HCT116 (cell line): ENCODE measurements around the gene ZNHIT1. TPM values are rescaled to one million over a fixed set of nuclear protein-coding genes. Genes with fewer than 3 reads are reported as not detected.
A peak's percentile ranks its signal among the peaks of the same experiment; 100 is the strongest.

Experiments used
- ATAC-seq: fragments of 200-7000 bp; cut with Tn5 transposase; 2 replicates; pipeline ENCODE4 v1.9.1; 2020; ENCODE audit warnings: mild to moderate bottlenecking, moderate library complexity
- BruUV-seq: library from RNA; stranded (reverse); fragments of 400-500 nt; replicated peaks from 2 replicates; lab custom pipeline; 2021; lab: Mats Ljungman, UMichigan
- CTCF ChIA-PET: fragments of 300-600 bp; sonication (Branson Sonifier 250); formaldehyde crosslinking; loops from one replicate; lab custom pipeline; 2021; ENCODE audit warnings: antibody characterized with exemption; lab: Charles Lee
- POLR2A ChIA-PET: fragments of 300-600, 350-600 bp; sonication (Branson Sonifier 250); formaldehyde crosslinking; loops from one replicate; lab custom pipeline; 2021; ENCODE audit warnings: antibody characterized with exemption; lab: Charles Lee
- RAD21 ChIA-PET, 2 experiments: fragments of 300-600 bp; sonication (Branson Sonifier 250); formaldehyde crosslinking; loops; one replicate each; lab custom pipeline; 2023; ENCODE audit warnings: low total read pairs in 2 of 2; ENCODE audit not compliant: uncharacterized antibody in 2 of 2, unreplicated experiment in 2 of 2, low non-redundant PET in 1 of 2; lab: Charles Lee
- DNase-seq: peaks from one replicate; pipeline ENCODE4 v3.0.0-alpha.2; 2010; ENCODE audit warnings: low read depth, low spot score
- H2AFZ ChIP-seq: fragments of 200-600 bp; shearing (Covaris generic), sonication (generic); 2 replicates; pipeline ENCODE4 v1.6.1; 2017; ENCODE audit warnings: low read depth, mixed run types, mixed read lengths, antibody characterized with exemption, low read length; ENCODE audit not compliant: poor library complexity, severe bottlenecking
- H3K27ac ChIP-seq: 2 replicates; pipeline ENCODE4 v1.5.1; 2012; ENCODE audit warnings: low read depth, low read length
- H3K27me3 ChIP-seq: fragments of 200-600 bp; sonication (generic); 2 replicates; pipeline ENCODE4 v1.6.1; 2016; ENCODE audit warnings: mixed run types, low read length, mixed read lengths; ENCODE audit not compliant: insufficient read depth
- H3K36me3 ChIP-seq, 2 experiments: fragments of 200-500 bp in 1 of 2; fragments of 200-600 bp in 1 of 2; sonication (Bioruptor generic) in 1 of 2; sonication (generic) in 1 of 2; 2 replicates each; pipeline versions ENCODE4 v1.5.1 to v1.6.1; 2014 to 2016; ENCODE audit warnings: low read length in 2 of 2, inconsistent platforms in 1 of 2, mixed read lengths in 1 of 2, mixed run types in 1 of 2; ENCODE audit not compliant: insufficient read depth in 2 of 2, control insufficient read depth in 1 of 2
- H3K4me1 ChIP-seq, 2 experiments: fragments of 200-600 bp in 1 of 2; sonication (generic) in 1 of 2; 2 replicates each; pipeline versions ENCODE4 v1.5.1 to v1.6.1; 2012 to 2017; ENCODE audit warnings: low read length in 2 of 2, inconsistent platforms in 1 of 2, mild to moderate bottlenecking in 1 of 2, mixed read lengths in 1 of 2, mixed run types in 1 of 2, moderate library complexity in 1 of 2; ENCODE audit not compliant: insufficient read depth in 2 of 2, control insufficient read depth in 1 of 2
- H3K4me2 ChIP-seq: fragments of 200-600 bp; sonication (generic); 2 replicates; pipeline ENCODE4 v1.6.1; 2017; ENCODE audit warnings: mixed run types, low read length, mixed read lengths
- H3K4me3 ChIP-seq, 2 experiments: fragments of 200-600 bp in 1 of 2; sonication (generic) in 1 of 2; replicated peaks in 1 of 2; 2 replicates each; pipeline ENCODE4 v1.5.1; 2011 to 2016; ENCODE audit warnings: low read length in 2 of 2, control low read depth in 1 of 2, low read depth in 1 of 2, mild to moderate bottlenecking in 1 of 2, mixed read lengths in 1 of 2, mixed run types in 1 of 2
- H3K79me2 ChIP-seq: fragments of 200-600 bp; sonication (generic); 2 replicates; pipeline ENCODE4 v1.6.1; 2017; ENCODE audit warnings: mild to moderate bottlenecking, mixed run types, low read length, moderate library complexity, mixed read lengths; ENCODE audit not compliant: insufficient read depth
- H3K9ac ChIP-seq: fragments of 200-600 bp; sonication (generic); 2 replicates; pipeline ENCODE4 v1.6.1; 2016; ENCODE audit warnings: low read length, mixed read lengths
- H3K9me2 ChIP-seq: fragments of 200-600 bp; sonication (generic), shearing (Covaris generic); 2 replicates; pipeline ENCODE4 v1.6.1; 2017; ENCODE audit warnings: mixed run types, mild to moderate bottlenecking, moderate library complexity; ENCODE audit not compliant: insufficient read depth
- H3K9me3 ChIP-seq, 2 experiments: fragments of 200-500 bp in 1 of 2; fragments of 200-600 bp in 1 of 2; sonication (Bioruptor generic) in 1 of 2; sonication (generic) in 1 of 2; 2 replicates each; pipeline ENCODE4 v1.6.1; 2014 to 2017; ENCODE audit warnings: low read length in 2 of 2, mixed read lengths in 2 of 2, inconsistent platforms in 1 of 2, low read depth in 1 of 2, mild to moderate bottlenecking in 1 of 2, mixed run types in 1 of 2, moderate library complexity in 1 of 2; ENCODE audit not compliant: control insufficient read depth in 1 of 2, insufficient read depth in 1 of 2
- H4K20me1 ChIP-seq: fragments of 200-600 bp; sonication (generic), shearing (Covaris generic); 2 replicates; pipeline ENCODE4 v1.6.1; 2017; ENCODE audit warnings: mixed run types, mild to moderate bottlenecking, moderate library complexity; ENCODE audit not compliant: insufficient read depth
- CBX3 ChIP-seq: IDR thresholded peaks from 2 replicates; pipeline ENCODE4 v1.6.1; 2012; ENCODE audit warnings: low read depth
- EZH2 ChIP-seq: fragments of 200-600 bp; sonication (generic); IDR thresholded peaks from 2 replicates; pipeline ENCODE4 v1.6.1; 2017; ENCODE audit warnings: antibody characterized with exemption, mixed run types
- EZH2phosphoT487 ChIP-seq: fragments of 200-600 bp; IDR thresholded peaks from 2 replicates; pipeline ENCODE4 v1.6.1; 2018; ENCODE audit warnings: antibody characterized with exemption, borderline replicate concordance
- FOSL1 ChIP-seq: IDR thresholded peaks from 2 replicates; pipeline ENCODE4 v1.6.1; 2012; ENCODE audit warnings: low read depth
- MAX ChIP-seq: IDR thresholded peaks from 2 replicates; pipeline ENCODE4 v1.6.1; 2012
- POLR2A ChIP-seq: IDR thresholded peaks from 2 replicates; pipeline ENCODE4 v1.7.0; 2011; ENCODE audit warnings: borderline replicate concordance; ENCODE audit not compliant: insufficient read depth, insufficient read length; ENCODE audit errors: extremely low read depth
- POLR2AphosphoS5 ChIP-seq: IDR thresholded peaks from 2 replicates; pipeline ENCODE4 v1.6.1; 2011; ENCODE audit warnings: mild to moderate bottlenecking, low read depth, low read length, moderate library complexity
- REST ChIP-seq: IDR thresholded peaks from 2 replicates; pipeline ENCODE4 v1.6.1; 2012; ENCODE audit warnings: low read depth
- SIN3A ChIP-seq: IDR thresholded peaks from 2 replicates; pipeline ENCODE4 v1.6.1; 2012; ENCODE audit warnings: low read depth
- SP1 ChIP-seq: IDR thresholded peaks from 2 replicates; pipeline ENCODE4 v1.6.1; 2012; ENCODE audit warnings: low read depth
- YY1 ChIP-seq: IDR thresholded peaks from 2 replicates; pipeline ENCODE4 v1.6.1; 2011; ENCODE audit warnings: low read length, low read depth, moderate library complexity, mild to moderate bottlenecking; ENCODE audit not compliant: insufficient replicate concordance; ENCODE audit errors: extremely low read depth
- ZNF274 ChIP-seq: fragments of 200-500 bp; sonication (Bioruptor generic); IDR thresholded peaks from 2 replicates; pipeline ENCODE4 v1.6.1; 2014; ENCODE audit warnings: mild to moderate bottlenecking, low read depth, low read length, inconsistent platforms
- intact Hi-C: fragments of 100-400 bp; cut with micrococcal nuclease; formaldehyde crosslinking; loops from 2 replicates; pipeline ENCODE4 v1.10.0; 2022
- total RNA-seq: library from RNA; stranded (reverse); gene quantifications from one replicate; pipeline ENCODE4 v1.2.1, GENCODE V29; 2021; ENCODE audit not compliant: unreplicated experiment
- TF ChIP-seq, protein P1 (sequence below), 3 experiments: fragments of 200-600 bp in 1 of 3; sonication (generic) in 1 of 3; IDR thresholded peaks in 2 of 3; conservative IDR thresholded peaks in 1 of 3; 2 replicates each; pipeline ENCODE4 v1.5.1; 2012 to 2017; ENCODE audit warnings: low read depth in 2 of 3, low read length in 2 of 3, antibody characterized with exemption in 1 of 3, borderline replicate concordance in 1 of 3, control low read depth in 1 of 3, mild to moderate bottlenecking in 1 of 3, mixed read lengths in 1 of 3, mixed run types in 1 of 3, moderate library complexity in 1 of 3; ENCODE audit not compliant: insufficient read depth in 1 of 3

The ZNHIT1 gene
- total RNA-seq, 1 experiment from 2014 or later = 69.4 TPM

DNA sequence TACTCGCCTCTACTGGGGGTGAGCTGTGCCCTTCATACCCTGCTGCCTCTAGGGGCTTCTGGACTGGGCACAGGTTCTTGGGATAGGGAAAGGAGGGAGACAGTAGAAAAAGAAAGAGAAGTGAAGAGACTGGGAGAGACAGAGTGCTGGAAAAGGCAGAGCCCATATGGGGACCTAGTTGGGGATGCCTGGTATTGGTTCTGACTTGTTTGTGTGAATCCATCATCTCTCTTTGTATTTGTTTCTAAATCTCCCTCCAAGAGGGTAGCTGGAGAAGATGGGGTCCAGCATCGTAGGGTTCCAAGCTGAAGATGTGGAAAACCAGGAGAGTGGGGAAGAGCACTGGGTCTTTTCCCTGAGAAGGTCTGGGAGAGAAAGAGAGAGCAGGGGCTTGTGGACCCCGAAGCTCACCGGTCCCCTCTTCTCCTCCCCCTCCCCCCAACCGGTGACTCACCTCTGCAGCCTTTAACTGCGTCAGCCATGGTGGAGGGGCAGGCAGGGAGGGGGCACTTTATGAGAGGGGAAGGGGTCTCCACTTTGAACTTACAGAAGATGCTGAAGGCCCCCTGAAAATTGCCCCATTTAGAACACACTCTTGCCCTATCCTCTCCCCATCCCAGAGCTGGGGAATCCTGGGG lies 49.4 kb upstream of the ZNHIT1 start:
- peak overlapping the region; percentile 54; the same call in 1 of the 2 replicates for H3K9ac ChIP-seq
- no peak for ATAC-seq
- H2AFZ ChIP-seq = no peak overlapping the region
- no peak for DNase-seq
- no peaks in the 10 kb centered on the region for H3K9me2 ChIP-seq
- intact Hi-C loops = loop anchor here (1.0 kb wide), 1 partner anchor 24 kb away; no protein-coding TSS in a partner anchor
- ChIA-PET RAD21 (interaction anchor here in 1 of 2 experiments (1.2 kb wide), 1 partner anchor 25 kb away, joined by 3 read pairs; no protein-coding TSS in a partner anchor), POLR2A (no interaction called here), CTCF (interaction anchor here (0.9 to 1.4 kb wide), 4 partner anchors 24 to 114 kb away, joined by 3 to 5 read pairs (median 4); partner anchors contain the start of gene FIS1)
- H3K4me3 ChIP-seq = peak overlapping the region in 1 of 2 experiments; percentile 55; a peak in 3 of 4 replicates
- no peaks in the 10 kb centered on the region for H3K27me3 ChIP-seq
- H3K9me3 ChIP-seq = no peaks in the 10 kb centered on the region
- no peaks in the 10 kb centered on the region for H3K36me3 ChIP-seq
- H3K4me1 ChIP-seq = peaks cover 45 to 88% of the 10 kb centered on the region in 2 experiments
- TF ChIP-seq FOSL1 = no peak
- TF ChIP-seq EZH2 = no peak
- TF ChIP-seq REST = no peak
- TF ChIP-seq CBX3 = no peak
- TF ChIP-seq EZH2phosphoT487 = no peak
- TF ChIP-seq, protein P1, sequence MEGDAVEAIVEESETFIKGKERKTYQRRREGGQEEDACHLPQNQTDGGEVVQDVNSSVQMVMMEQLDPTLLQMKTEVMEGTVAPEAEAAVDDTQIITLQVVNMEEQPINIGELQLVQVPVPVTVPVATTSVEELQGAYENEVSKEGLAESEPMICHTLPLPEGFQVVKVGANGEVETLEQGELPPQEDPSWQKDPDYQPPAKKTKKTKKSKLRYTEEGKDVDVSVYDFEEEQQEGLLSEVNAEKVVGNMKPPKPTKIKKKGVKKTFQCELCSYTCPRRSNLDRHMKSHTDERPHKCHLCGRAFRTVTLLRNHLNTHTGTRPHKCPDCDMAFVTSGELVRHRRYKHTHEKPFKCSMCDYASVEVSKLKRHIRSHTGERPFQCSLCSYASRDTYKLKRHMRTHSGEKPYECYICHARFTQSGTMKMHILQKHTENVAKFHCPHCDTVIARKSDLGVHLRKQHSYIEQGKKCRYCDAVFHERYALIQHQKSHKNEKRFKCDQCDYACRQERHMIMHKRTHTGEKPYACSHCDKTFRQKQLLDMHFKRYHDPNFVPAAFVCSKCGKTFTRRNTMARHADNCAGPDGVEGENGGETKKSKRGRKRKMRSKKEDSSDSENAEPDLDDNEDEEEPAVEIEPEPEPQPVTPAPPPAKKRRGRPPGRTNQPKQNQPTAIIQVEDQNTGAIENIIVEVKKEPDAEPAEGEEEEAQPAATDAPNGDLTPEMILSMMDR (IDR thresholded peaks at IDR 0.05 in 2 of 3, conservative IDR thresholded peaks at IDR 0.05 in 1 of 3; ENCODE audit: borderline replicate concordance in 1 of 3, insufficient read depth in 1 of 3, low read depth in 2 of 3, low read length in 2 of 3) = no peak
- TF ChIP-seq ZNF274 = no peak
- no peak for TF ChIP-seq YY1
- no peak for TF ChIP-seq SIN3A
- TF ChIP-seq SP1 = no peak
- no peak for TF ChIP-seq POLR2A
- TF ChIP-seq POLR2AphosphoS5 = no peak
- no peak for TF ChIP-seq MAX
- BruUV-seq = no TSS peak
- no peak overlapping the region for H3K27ac ChIP-seq
- peak overlapping the region; percentile 80 for H3K4me2 ChIP-seq
- H3K79me2 ChIP-seq = 0 out of 2 replicates have a peak, but pooled peaks cover 7% of the 10 kb centered on the region
- no peaks in the 10 kb centered on the region for H4K20me1 ChIP-seq
